H9 (cell line): ENCODE results near the gene SOX8. TPM values are rescaled to one million over a fixed set of nuclear protein-coding genes. Genes with fewer than 3 reads are reported as not detected.

Experiments used
- DNase-seq: peaks from one replicate; pipeline ENCODE4 v3.0.0-alpha.2; 2017
- H2AFZ ChIP-seq: one replicate; pipeline ENCODE4 v1.6.1; 2013; ENCODE audit warnings: mild to moderate bottlenecking, low read length, control low read depth, moderate library complexity
- H2AK5ac ChIP-seq: 2 replicates; pipeline ENCODE4 v1.6.1; 2013; ENCODE audit warnings: low read length, control low read depth, mixed read lengths; ENCODE audit not compliant: insufficient read length
- H2BK120ac ChIP-seq: one replicate; pipeline ENCODE4 v1.6.1; 2013; ENCODE audit warnings: low read depth, mild to moderate bottlenecking, low read length, control low read depth, inconsistent platforms; ENCODE audit not compliant: poor library complexity, severe bottlenecking
- H2BK12ac ChIP-seq: 2 replicates; pipeline ENCODE4 v1.6.1; 2013; ENCODE audit warnings: low read length, control low read depth, mixed read lengths, low read depth; ENCODE audit not compliant: insufficient read length
- H2BK15ac ChIP-seq: 2 replicates; pipeline ENCODE4 v1.6.1; 2013; ENCODE audit warnings: low read depth, low read length, control low read depth
- H2BK20ac ChIP-seq: one replicate; pipeline ENCODE4 v1.6.1; 2013; ENCODE audit warnings: low read depth, mild to moderate bottlenecking, low read length, control low read depth, inconsistent platforms; ENCODE audit not compliant: poor library complexity, severe bottlenecking
- H2BK5ac ChIP-seq: 2 replicates; pipeline ENCODE4 v1.6.1; 2013; ENCODE audit warnings: low read length, control low read depth, mixed read lengths; ENCODE audit not compliant: insufficient read length
- H3K14ac ChIP-seq: 2 replicates; pipeline ENCODE4 v1.6.1; 2013; ENCODE audit warnings: low read length, control low read depth; ENCODE audit not compliant: insufficient read depth
- H3K18ac ChIP-seq: 2 replicates; pipeline ENCODE4 v1.6.1; 2013; ENCODE audit warnings: low read depth, mild to moderate bottlenecking, mixed read lengths, low read length, control low read depth; ENCODE audit not compliant: insufficient read length
- H3K23ac ChIP-seq: 2 replicates; pipeline ENCODE4 v1.6.1; 2013; ENCODE audit warnings: low read length, control low read depth, mixed read lengths, low read depth; ENCODE audit not compliant: insufficient read length
- H3K23me2 ChIP-seq: 2 replicates; pipeline ENCODE4 v1.6.1; 2013; ENCODE audit warnings: low read depth, mild to moderate bottlenecking, mixed read lengths, low read length, control low read depth; ENCODE audit not compliant: insufficient read length, poor library complexity, severe bottlenecking
- H3K27ac ChIP-seq: 2 replicates; pipeline ENCODE4 v1.5.1; 2013; ENCODE audit warnings: low read length, control low read depth, mixed read lengths, low read depth; ENCODE audit not compliant: insufficient read length
- H3K27me3 ChIP-seq: 2 replicates; pipeline ENCODE4 v1.6.1; 2013; ENCODE audit warnings: low read length, control low read depth, inconsistent platforms; ENCODE audit not compliant: insufficient read depth
- H3K4ac ChIP-seq: 2 replicates; pipeline ENCODE4 v1.6.1; 2013; ENCODE audit warnings: low read depth, mild to moderate bottlenecking, control low read depth, inconsistent platforms, low read length, moderate library complexity
- H3K4me1 ChIP-seq: 2 replicates; pipeline ENCODE4 v1.6.1; 2013; ENCODE audit warnings: low read length, control low read depth, inconsistent platforms; ENCODE audit not compliant: insufficient read depth
- H3K4me2 ChIP-seq: 2 replicates; pipeline ENCODE4 v1.6.1; 2013; ENCODE audit warnings: low read length, control low read depth, mixed read lengths; ENCODE audit not compliant: insufficient read length, insufficient read depth
- H3K56ac ChIP-seq: 2 replicates; pipeline ENCODE4 v1.6.1; 2013; ENCODE audit warnings: low read depth, mild to moderate bottlenecking, mixed read lengths, low read length, control low read depth; ENCODE audit not compliant: insufficient read length
- H3K79me1 ChIP-seq: 2 replicates; pipeline ENCODE4 v1.6.1; 2013; ENCODE audit warnings: low read depth, mild to moderate bottlenecking, moderate library complexity, low read length, control low read depth, inconsistent platforms; ENCODE audit not compliant: insufficient read depth, poor library complexity, severe bottlenecking
- H3K79me2 ChIP-seq: 2 replicates; pipeline ENCODE4 v1.6.1; 2013; ENCODE audit warnings: low read length, control low read depth, inconsistent platforms; ENCODE audit not compliant: insufficient read depth
- H3K9ac ChIP-seq: 2 replicates; pipeline ENCODE4 v1.6.1; 2013; ENCODE audit warnings: low read length, control low read depth, mixed read lengths; ENCODE audit not compliant: insufficient read length; ENCODE audit errors: extremely low read depth
- H3K9me3 ChIP-seq: one replicate; pipeline ENCODE4 v1.6.1; 2013; ENCODE audit warnings: low read depth, low read length, inconsistent platforms; ENCODE audit not compliant: control insufficient read depth
- H3T11ph ChIP-seq: one replicate; pipeline ENCODE4 v1.6.1; 2013; ENCODE audit warnings: mild to moderate bottlenecking, low read length, control low read depth, inconsistent platforms
- H4K20me1 ChIP-seq: one replicate; pipeline ENCODE4 v1.6.1; 2013; ENCODE audit not compliant: control insufficient read depth, insufficient read length, insufficient read depth
- H4K5ac ChIP-seq: 2 replicates; pipeline ENCODE4 v1.6.1; 2013; ENCODE audit warnings: low read depth, mild to moderate bottlenecking, mixed read lengths, low read length, control low read depth; ENCODE audit not compliant: insufficient read length
- H4K8ac ChIP-seq: replicated peaks from 2 replicates; pipeline ENCODE4 v1.6.1; 2013; ENCODE audit warnings: low read length, control low read depth, mixed read lengths, low read depth; ENCODE audit not compliant: insufficient read length
- H4K91ac ChIP-seq: 2 replicates; pipeline ENCODE4 v1.6.1; 2013; ENCODE audit warnings: low read depth, mild to moderate bottlenecking, moderate library complexity, mixed read lengths, low read length, control low read depth; ENCODE audit not compliant: insufficient read length
- H3K27ac Mint-ChIP-seq, 3 experiments: 2 replicates in 2 of 3; 3 replicates in 1 of 3; pipeline ENCODE4 v1.8.0; 2020 to 2021; ENCODE audit warnings: mixed read lengths in 3 of 3, mild to moderate bottlenecking in 1 of 3, moderate library complexity in 1 of 3
- H3K27me3 Mint-ChIP-seq: 2 replicates; pipeline ENCODE4 v1.8.0; 2021; ENCODE audit warnings: low read depth, mild to moderate bottlenecking, moderate library complexity, mixed read lengths
- H3K36me3 Mint-ChIP-seq, 3 experiments: 2 replicates in 2 of 3; 3 replicates in 1 of 3; pipeline ENCODE4 v1.8.0; 2020 to 2021; ENCODE audit warnings: low read depth in 3 of 3, mixed read lengths in 3 of 3; ENCODE audit not compliant: insufficient read depth in 1 of 3
- H3K4me1 Mint-ChIP-seq, 2 experiments: 2 replicates each; pipeline ENCODE4 v1.8.0; 2020; ENCODE audit warnings: mixed read lengths in 2 of 2
- H3K4me3 Mint-ChIP-seq, 2 experiments: 2 replicates in 1 of 2; 3 replicates in 1 of 2; pipeline ENCODE4 v1.8.0; 2020 to 2021; ENCODE audit warnings: mild to moderate bottlenecking in 2 of 2, mixed read lengths in 2 of 2, moderate library complexity in 1 of 2
- H3K9me3 Mint-ChIP-seq, 2 experiments: 2 replicates in 1 of 2; 3 replicates in 1 of 2; pipeline ENCODE4 v1.8.0; 2020; ENCODE audit warnings: mild to moderate bottlenecking in 2 of 2, mixed read lengths in 2 of 2, moderate library complexity in 1 of 2
- CTCF ChIP-seq: fragments of 200-600 bp; sonication (generic); conservative IDR thresholded peaks from 3 replicates; pipeline ENCODE4 v1.8.0; 2021; ENCODE audit warnings: antibody characterized with exemption, mild to moderate bottlenecking
- WGBS: extraction: QIAGEN DNeasy Blood & Tissue Kit; methylation state at CpG from one replicate; pipeline ENCODE4 v1.1.7; 2013; ENCODE audit warnings: missing lambda C conversion rate, low lambda C conversion rate, mixed read lengths; ENCODE audit not compliant: insufficient read length; ENCODE audit errors: extremely low coverage; 5-methylcytosine and 5-hydroxymethylcytosine counted together
- total RNA-seq: library from RNA; stranded (reverse); gene quantifications from 2 replicates; pipeline ENCODE4 v1.2.1, GENCODE V29; 2021

The SOX8 gene
- total RNA-seq, 1 experiment from 2014 or later: 8.9 TPM

DNA sequence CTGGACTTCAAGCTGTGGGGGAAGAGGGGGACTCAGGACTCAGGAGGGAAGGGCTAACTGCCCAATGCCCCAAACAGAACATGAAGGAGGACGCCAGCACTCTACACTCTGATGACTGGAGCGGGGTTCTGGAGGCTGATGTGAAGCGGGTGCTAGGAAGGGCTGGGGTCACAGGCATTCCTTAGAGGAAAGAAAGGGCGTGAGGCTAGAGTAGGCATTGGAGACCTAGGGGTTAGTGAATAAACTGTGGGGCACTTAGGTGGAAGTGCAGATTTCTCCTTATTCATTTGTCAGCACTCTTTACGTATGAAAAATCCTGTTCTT lies 10.0 kb upstream of the SOX8 start:
- Mint-ChIP-seq H3K36me3 (peaks cover 0 to 2% (median 2%) of the 10 kb centered on the region in 3 experiments; a peak in 1 of 7 replicates), H3K4me3 (peak overlapping the region; percentile 21 to 66; a peak in 4 of 5 replicates), H3K9me3 (peaks cover 0 to 6% of the 10 kb centered on the region in 2 experiments; a peak in 2 of 5 replicates)

More for the DNA sequence above, 10.0 kb upstream of the SOX8 start:
- Histone ChIP-seq H2BK12ac (no peak overlapping the region), H3K18ac (no peak overlapping the region), H3K23ac (no peak overlapping the region), H3T11ph (no peak overlapping the region), H4K5ac (no peak overlapping the region), H3K23me2 (peaks cover 12% of the 10 kb centered on the region), H4K91ac (no peak overlapping the region), H3K56ac (no peak overlapping the region), H3K9me3 (no peaks in the 10 kb centered on the region), H3K4ac (no peak overlapping the region), H2BK15ac (no peak overlapping the region), H2BK20ac (no peak overlapping the region), H3K27me3 (no peaks in the 10 kb centered on the region; the same call in 1 of the 2 replicates), H2AFZ (no peak overlapping the region), H2AK5ac (no peak overlapping the region), H3K4me2 (peak overlapping the region; percentile 30), H3K14ac (no peak overlapping the region), H3K27ac (no peak overlapping the region), H4K20me1 (no peaks in the 10 kb centered on the region), H2BK5ac (no peak overlapping the region), H3K79me2 (no peaks in the 10 kb centered on the region), H3K4me1 (no peaks in the 10 kb centered on the region), H2BK120ac (no peak overlapping the region), H4K8ac (no peak overlapping the region), H3K79me1 (no peaks in the 10 kb centered on the region), H3K9ac (no peak overlapping the region)
- H3K27me3 Mint-ChIP-seq: peaks cover 42% of the 10 kb centered on the region
- DNase-seq: no peak
- WGBS: no CpG with 5 or more reads among the region's 5 CpGs
- no peak overlapping the region; a peak in 1 of 7 replicates for H3K27ac Mint-ChIP-seq
- H3K4me1 Mint-ChIP-seq: peaks cover 7 to 10% of the 10 kb centered on the region in 2 experiments
- no peak for TF ChIP-seq CTCF
